Ureter (tissue), 1 donor: Measurements from ENCODE around the gene CUX1. TPM values are rescaled to one million over a fixed set of nuclear protein-coding genes. Genes with fewer than 3 reads are reported as not detected.
A peak's percentile ranks its signal among the peaks of the same experiment; 100 is the strongest.

Experiments used
- DNase-seq: peaks from one replicate; pipeline ENCODE4 v3.0.0-alpha.2; 2020; ENCODE audit warnings: low spot score
- total RNA-seq: library from RNA; stranded (reverse); gene quantifications from one replicate; pipeline ENCODE4 v1.2.4, GENCODE V29; 2023
- donor health status: DM: yes; HTN: yes; CAD: no.

CUX1 gene
- total RNA-seq, 1 donor from 2014 or later = 103 TPM

DNA sequence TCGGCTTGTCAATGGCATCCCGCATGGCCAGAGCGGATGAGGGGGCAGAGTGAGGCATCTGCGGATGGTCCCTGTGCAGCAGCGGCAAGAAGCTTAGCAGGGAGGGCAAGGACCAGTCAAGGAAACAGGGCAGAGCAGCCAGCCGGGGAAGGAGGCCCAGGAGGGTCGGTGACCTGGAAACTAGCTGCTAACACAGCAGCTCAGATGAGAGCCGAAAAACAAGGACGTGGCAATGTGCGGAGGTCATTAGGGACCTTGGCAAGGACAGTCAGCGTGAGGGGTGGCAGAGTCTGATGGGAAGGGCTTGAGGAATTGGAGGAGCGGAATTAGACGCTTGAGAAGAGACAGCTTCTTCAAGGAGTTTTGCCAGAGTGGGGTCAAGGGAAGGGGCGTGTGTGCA, 449.1 kb downstream of the CUX1 start:
- DNase-seq = no peak

GRCh38 chr7:102268635-102269034, 451.2 kb downstream of the CUX1 start:
- DNase-seq = no peak

DNA sequence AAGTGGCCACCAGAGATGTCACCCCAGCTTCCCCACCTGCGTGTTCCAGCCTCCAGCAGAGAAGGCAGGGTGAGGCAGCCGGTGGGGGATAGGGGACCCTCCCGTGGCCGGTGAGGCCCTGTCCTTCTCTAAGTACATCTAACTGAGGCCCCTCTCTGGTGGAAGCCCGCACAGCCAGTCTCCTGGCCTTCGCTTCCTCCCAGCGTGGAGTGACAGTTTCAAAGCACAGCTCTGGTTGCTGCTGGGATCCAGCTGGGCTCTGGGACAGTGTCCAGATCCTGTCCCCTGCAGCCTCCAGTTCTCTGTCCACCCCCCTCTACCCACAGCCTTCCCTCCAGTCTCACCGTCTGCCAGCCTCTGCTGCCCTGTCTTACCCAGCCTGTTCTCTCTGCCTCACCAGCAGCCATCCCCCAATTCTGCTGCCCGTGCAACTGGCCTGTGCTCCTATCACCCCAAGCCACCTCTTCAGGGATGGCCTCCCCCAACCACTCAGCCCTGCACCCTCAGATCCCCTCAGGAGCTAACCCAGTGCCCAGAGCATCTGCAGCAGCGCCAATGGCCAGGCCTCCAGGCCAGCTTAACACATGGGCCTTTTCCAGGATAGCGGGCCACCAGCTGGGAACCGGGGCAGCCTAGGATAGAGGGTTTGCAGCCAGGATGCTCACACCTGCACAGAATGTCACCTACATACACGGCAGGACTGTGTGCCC, 452.9 kb downstream of the CUX1 start:
- no peak for DNase-seq

GRCh38 chr7:102271158-102271798, 453.9 kb downstream of the CUX1 start:
- no peak for DNase-seq

DNA sequence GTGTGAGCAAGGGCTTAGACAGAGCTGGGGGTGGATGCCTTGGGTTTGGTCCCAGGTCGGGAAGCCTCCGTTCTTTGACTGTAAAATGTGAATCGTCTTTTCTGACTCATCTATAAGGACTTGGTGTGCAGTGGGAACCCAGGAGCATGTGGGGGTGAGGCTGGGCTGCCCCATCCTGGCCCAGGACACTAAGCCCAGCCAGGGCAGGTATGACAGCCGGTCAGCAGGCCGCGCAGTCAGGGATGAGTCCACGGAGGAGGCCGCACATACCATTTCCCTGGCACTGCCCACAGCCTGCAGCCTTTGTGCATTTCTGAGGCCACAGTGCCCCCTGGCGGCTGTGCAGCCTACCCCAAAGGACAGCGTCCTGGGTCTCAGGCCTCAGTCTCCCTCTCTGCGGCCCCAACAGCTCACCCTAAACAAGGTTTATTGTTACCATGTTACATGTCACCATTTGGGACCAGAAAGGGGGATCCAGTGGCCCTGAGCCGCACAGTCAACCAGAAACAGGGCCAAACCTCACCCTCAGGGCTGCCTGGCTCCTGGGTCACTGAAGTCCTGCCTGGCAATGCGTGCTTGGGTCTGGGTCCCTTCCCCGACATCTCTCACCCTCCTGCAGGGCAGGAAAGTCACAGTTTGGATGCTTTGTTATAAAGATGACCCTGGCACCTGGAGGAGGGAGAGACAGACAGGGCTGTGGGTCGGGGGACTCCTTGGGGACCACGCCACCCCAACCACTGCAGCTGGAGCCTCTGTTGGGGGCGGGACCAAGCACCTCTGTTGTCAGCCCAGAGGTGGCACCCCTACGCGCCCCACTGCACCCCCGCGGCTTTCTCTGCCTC, 454.9 kb downstream of the CUX1 start:
- DNase-seq = peak; percentile 81

DNA sequence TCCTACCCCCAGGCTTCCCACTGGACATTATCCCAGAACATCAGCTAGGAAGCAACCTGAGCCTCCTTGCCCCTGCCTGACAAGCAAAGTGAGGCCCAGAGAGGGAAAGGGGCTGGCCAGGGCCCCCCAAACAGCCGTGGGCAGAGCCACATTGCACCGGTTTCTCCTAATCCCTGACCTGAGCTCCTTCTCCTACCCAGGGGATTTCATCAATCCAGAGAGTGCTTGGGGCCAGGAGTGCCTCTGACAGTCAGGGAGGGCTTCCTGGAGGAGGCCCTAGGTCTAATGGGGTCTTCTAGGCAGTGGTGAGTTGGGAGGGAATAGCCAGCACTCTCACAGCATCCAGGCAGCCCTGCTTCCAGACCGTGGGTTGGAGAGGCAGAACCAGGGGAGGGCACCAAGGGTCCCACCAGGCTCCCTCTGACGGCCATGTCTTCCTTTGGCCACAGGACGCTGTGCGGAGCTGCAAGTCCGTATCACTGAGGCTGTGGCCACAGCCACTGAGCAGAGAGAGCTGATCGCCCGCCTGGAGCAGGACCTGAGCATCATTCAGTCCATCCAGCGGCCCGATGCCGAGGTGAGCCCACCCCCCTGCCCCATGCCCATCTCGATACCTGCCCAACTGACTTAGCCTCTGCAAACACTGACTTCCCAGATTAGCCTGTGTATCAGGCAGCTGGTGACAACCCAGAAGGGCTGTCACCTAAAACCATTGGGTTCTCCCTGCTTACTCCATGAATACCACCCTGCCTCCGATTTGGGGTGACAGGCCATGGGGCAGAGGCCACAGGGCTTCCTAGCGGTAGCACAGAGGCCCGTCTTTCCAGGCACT, 455.7 kb downstream of the CUX1 start:
- no peak for DNase-seq

GRCh38 chr7:102273749-102274712, 456.6 kb downstream of the CUX1 start:
- no peak for DNase-seq

DNA sequence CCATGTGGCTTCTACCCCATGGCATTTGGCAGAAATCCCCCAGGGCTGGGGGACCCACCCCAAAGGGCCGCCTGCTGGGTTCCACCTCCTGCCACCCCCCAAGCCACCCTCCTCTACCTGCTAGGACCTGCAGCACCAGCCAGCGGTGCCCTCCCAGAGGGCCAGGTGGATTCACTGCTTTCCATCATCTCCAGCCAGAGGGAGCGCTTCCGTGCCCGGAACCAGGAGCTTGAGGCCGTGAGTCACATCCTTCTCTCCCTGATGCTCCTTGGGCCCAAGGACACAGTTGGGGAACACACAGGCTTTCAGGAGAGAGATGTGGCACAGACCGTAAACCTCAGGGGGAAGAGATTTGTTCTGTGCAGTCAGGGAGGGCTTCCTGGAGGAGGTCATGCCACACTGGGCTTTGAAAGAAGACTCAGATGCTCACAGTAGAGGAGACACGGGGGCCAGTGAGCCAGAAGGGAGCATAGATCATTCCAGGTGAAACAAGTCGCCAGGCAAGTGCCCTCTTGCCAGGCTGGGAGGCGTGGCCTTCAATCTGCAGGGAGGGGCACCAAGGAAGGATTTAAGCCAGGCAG, 457.8 kb downstream of the CUX1 start:
- DNase-seq = no peak

GRCh38 chr7:102277901-102278300, 460.5 kb downstream of the CUX1 start:
- DNase-seq = no peak

GRCh38 chr7:102279537-102280400, 462.3 kb downstream of the CUX1 start:
- DNase-seq = no peak

GRCh38 chr7:102280521-102280920, 463.1 kb downstream of the CUX1 start:
- DNase-seq = no peak

DNA sequence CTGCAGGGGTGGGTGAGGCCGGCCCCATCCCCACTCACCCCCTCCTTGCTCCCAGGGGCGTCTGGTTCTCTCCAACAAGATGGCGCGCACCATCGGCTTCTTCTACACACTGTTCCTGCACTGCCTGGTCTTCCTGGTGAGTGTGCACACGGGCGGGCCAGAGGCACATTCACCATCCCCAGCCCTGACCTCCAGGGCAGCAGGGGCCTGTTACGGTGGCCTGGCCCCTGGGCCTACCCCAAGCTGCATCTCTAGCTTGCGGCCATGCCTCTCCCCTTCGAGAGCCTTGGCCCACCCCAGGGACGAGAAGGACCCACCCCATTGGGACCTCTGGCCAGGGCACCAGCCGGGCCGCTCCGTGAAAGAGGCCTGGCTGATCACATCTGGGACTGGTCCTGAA, 464.4 kb downstream of the CUX1 start:
- no peak for DNase-seq

GRCh38 chr7:102282465-102283362, 465.3 kb downstream of the CUX1 start:
- no peak for DNase-seq

DNA sequence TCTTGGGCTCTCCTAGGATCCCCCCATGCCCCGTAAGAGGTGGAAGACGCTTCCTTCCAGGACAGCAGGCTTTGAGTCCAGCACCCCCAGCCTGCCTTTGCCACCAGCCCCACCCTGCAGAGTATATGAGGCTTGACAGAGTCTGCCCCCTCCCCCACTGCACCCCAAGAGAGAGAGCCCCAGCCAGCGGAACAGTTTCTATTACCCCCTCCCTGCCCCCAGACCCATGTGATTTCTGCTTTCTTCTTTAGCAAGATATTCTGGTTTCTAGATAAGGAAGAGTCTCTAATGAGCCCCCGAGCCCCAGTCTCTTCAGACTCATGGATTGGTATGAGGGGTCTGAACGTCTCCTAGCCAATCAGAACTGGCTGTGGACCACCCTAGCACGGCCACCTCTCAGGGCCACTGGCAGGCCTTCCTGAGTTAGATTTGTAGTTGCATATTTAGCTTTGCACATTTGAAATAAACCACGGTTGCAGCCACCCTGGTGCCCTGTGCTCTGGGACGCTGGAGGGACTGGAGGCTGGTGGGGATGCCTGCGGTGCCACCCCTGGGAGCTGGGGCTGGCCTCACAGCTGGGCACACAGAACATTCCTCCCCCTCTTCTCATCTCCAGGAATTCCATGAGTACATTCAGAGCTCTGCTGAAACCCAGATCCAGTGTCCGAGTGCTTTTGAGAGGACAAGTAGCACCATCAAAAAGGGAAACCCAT, 466.2 kb downstream of the CUX1 start:
- DNase-seq = no peak

DNA sequence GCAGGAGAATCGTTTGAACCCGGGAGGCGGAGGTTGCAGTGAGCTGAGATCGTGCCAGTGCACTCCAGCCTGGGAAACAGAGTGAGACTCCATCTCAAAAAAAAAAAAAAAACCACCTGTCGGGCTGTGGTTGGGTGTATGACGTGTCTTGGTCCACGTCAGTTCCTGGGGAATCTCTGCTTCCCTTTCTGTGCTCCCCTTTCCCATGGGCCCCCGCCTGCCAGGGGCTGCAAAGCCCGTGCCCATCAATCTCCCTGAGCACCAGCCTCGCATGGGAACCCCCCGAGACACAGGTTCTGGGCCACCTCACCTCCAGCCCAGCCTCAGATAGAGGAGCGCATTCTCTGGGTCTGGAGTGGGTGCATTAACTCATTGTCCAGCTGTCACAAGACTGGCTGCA, 467.0 kb downstream of the CUX1 start:
- DNase-seq = no peak

DNA sequence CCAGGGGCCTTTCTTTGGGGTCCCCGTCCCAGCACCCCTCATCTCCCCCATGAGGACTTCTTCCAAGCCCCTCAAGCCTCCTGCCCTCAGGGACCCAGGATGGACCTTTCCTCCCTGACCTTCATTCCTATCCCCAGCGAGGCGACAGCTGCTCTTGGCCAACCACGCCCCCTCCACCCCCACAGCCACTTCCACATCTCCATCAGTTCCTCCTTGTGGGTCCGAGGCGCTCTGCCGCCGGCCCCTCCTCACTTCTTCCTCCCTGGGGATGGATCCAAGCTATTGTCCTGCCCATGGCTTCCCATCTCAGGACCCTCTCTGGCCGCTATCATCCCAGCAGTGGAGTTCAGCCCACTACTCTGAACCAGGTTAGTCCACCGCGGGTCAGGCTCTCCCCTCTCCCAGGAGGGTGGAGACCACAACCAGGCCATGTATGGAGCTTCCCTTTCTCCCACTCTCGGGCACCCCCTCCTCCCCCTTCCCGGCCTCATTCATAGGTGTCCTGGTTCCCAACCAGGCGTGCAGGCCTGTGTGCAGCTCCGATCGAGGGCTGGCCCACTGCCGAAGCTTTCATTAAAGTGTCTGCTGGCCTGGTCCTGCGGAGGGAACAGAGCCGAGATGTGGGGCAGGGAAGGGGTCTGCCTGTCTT, 467.6 kb downstream of the CUX1 start:
- no peak for DNase-seq
